HG03196 (cell line): Measurements from ENCODE around the gene MAP3K9.
"Not testable (repeated sequence)": the region's sequence is repeated elsewhere in the genome, so short reads cannot be mapped to it uniquely, and the experiment has no call there.

ENCODE experiments used
- ATAC-seq: cut with Tn5 transposase; IDR thresholded peaks from one replicate; pipeline ENCODE4 v1.9.1; 2021; ENCODE audit not compliant: unreplicated experiment

Gene MAP3K9

DNA sequence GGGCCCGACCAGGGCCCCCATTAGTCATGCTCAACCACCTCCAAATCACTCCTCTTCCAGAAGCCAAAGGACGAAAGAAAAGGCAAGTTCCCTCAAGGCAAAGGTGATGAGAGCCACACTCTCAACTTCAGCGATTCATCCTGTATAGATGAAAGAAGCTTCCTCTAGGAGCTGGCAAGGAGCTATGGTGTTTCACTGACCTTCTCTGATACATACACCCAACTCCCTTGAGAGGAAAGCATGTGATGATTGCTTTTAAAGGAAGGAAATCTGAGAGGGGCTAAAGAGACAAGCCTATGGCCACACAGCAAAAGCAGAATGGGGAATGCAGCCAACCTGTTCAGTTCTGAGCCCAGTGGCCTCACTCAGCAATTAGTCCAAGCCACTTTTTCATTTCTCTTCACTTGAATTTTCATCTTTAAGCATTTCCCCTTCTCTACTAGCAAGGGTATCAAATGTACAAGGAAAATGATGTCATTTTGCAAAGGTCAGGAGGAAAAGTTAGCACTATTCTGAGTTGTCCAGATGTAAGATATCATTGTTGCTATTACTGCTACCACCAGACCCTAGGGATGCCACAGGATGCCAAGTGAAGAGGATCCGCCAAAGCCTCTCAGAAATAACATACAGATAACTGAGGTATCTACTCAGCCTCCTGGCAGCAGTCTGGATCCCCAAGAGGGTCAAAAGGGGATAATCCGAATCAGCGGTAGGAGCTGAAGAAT, 82.5 kb downstream of the MAP3K9 start:
- ATAC-seq: no peak

DNA sequence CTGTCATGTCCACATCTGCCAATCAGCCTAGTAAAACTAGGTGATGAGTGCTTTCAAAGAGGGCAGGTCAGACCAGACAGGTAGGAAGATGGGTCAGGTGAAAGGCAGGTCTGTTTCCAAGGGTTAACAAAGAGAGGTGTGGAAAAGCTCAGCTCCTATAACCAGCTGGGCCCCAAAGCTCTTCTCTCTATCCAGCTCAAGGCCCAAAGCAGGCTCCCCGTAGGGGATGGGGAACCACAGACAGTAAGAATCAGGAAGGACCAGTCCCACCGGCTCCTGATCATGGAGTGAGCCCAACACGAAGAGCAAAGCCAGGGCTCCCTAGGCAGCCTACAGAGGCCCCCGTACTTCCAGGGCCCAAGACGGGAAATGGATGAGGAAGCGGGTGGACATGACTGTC, 84.4 kb downstream of the MAP3K9 start:
- no peak for ATAC-seq

DNA sequence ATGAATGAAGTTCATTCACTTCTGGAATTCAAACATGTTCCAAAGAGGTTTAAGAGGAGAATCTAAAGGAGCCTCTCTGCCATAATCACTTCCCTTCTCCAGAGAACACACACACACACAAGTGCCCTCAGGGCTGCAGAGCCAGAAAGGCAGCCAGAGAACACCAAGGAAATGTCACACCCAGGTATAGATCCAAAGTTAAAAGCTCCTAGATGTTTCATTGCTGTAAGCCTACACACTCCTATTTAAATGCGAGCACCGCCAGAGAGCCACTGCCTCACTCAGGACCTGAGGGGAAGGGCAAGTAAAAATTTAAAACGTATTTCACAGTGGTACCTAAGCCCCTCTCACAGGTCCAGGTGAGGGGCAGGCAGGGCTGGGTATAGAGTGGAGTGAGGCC, 85.2 kb downstream of the MAP3K9 start:
- no peak for ATAC-seq

DNA sequence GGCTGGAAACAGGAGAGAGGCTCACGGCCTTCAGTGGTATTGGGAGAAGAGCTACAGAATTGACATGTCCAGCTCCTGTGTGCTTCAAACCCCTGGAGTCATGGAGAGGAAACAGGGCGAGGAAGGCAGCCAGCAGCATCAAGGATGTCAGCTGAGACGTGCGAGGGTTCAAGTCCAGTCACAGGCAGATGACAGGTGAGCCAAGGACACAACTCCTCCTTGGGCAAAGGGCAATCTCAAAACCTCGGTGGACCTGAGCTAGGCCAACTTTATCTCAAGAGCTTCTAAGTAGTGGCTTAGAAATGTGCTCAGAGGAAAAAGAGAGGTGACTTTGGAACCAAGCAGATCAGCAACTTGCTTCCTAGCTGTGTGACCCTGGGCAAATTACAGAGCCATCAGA, 86.0 kb downstream of the MAP3K9 start:
- no peak for ATAC-seq

DNA sequence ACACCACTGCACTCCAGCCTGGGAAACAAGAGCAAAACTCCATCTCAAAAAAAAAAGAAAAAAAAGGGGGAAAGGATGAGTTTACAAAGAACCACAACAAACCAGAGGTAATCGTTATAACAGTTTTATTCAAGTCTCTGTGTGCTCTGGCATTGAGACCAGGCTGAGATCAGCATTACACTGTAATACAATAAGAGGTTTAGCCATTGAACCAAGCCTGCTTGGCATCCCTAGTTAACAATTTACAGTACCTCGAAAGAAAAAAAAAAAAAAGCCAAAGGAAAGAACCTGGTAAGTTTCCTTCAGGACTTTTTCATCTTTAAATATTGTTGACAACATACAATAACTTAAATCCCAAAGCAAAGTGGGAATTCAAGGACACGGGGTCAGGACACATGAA, 86.9 kb downstream of the MAP3K9 start:
- ATAC-seq: no peak

DNA sequence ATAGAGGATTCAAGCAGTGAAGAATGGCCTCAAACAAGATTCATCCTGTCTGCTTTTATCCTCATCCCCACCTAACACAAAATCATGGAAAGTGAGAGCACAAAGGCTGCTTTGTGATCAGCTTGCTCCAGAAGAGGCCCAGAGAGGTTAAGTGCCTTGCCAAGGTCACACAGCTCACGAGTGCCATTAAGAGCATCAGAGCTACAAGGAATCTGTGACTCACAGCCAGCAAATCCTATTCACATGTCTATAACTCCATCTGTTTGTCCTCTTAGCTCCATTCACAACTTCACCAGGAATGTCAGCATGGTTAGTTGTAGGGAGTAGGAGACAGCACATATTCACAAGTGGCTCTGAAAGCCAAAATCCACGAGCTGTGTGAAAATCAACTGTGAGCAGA, 87.8 kb downstream of the MAP3K9 start:
- no peak for ATAC-seq

DNA sequence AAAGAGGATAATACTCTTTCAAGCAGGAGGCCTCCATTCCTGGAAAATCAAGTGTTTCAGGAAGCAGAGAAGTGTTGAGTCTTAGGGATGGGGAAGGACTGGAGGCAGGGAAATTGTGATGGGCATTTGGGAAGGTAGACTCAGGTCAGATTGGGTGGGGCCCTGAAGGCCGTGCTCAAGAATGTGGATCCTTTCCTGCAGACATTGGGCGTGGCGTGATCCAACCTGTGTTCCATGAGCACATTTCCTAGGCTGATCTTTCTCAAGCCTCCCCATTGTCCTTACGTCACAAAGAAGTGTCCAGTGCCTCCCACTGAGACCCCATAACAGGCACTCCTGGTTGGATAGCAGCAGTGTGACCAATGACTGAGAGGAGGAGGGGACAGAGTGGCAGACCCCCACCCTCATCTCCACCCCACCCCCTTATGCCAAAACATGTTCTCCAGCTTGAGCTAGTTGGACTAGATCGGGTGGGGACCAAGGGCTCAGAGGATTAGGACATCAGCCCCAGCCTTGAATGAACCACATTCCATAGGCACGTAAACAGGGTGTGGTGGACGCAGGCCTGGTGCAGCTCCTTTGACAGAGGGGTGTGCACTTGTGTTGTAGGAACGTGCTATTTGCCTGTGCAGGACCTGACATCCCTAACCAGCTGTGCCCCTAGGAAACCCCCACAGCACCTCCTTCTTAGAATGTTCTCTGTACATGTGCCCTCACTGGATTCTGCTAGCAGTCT, 90.8 kb downstream of the MAP3K9 start:
- no peak for ATAC-seq

DNA sequence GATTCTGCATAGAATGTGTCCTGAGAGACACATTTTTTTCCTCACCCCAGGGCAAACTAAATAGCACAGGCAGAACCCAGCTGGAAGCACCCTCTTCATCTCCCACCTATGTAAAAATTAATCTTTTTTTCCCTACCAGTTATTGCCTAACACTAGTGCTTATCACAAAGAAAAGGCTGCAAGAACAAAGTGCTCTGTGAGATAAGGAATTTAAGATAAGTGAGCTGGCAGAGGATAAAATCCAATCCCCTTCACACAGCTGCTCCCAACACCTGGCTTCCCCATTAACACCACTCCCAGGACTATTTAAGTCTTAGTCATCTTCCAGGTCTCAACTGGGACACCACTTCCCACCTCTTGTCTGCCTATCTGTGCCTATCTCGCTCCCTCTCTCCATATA, 92.4 kb downstream of the MAP3K9 start:
- ATAC-seq: no peak

DNA sequence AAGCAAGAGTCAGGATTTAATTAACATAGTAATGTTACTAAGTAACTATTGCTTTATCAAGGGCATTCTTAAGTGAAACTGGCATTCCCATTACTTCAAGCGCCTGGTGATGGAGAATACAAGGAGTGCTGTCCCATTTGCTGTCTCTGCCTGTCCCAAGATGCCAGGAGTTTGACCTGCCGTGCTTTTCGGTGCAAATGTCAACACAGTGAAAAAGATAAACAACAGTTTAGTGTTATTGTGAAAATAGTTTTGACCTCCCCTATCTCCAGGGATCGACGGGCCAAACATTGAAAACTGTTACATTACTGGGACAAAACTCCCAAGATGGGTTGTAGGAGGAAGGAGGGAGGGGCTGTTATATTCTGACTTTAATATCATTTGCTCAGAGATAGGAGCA, 92.8 kb downstream of the MAP3K9 start:
- ATAC-seq: no peak

DNA sequence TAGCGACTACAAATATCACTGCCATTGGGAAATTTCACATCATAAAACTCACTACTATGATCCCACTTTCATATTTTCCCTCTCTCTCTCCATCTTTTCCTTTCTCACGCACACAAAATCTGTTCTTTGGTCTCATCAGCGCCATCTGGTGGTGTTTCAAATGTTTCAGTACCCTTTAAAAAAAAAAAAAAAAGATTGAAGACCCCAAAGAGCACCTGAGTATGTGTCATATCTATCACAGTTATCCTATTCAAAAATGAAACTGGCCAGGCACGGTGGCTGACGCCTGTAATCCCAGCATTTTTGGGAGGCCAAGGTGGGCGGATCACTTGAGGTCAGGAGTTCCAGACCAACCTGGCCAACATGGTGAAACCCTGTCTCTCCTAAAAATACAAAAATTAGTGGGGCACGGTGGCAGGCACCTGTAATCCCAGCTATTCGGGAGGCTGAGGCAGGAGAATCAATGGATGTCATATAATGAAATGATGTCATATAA, 95.2 kb downstream of the MAP3K9 start:
- no peak for ATAC-seq

DNA sequence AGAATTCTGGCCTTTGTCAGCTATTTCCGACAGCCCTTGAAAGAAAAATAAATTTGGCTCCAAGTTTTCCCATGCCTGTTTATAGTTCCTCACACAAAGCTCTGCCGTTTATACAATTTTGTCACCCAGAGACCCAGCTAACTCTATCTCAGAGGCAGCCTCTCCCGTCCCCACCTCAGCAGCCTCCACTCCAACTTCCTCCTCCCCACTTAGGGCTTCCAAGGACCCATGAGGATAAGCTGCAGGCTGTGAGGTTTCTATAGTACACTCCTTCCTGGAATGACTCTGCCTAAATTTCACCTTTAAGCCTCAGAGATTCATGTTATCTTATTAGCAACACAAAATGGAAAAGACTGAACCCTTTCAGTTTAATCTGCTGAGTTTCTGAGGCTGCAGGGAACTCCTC, 95.8 kb downstream of the MAP3K9 start:
- ATAC-seq: no peak

DNA sequence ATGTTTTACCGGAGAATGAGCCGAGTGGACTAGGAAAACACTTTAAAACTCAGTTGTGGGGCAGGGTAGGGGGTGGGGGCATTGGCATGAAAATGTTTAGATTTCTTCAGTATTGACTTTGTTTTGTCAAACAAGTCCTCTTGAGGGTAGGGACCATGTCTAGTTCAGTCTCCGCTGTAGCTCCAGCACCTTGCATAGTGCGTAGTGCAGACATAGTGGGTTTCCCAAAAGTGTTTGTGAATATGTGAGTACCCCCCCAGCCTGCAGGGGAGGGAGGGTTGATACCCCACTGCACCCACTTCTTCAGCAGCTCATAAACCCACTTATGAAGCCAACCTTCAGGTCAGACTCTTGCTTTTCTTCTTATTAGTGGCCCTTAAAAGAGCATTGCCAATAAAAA, 96.2 kb downstream of the MAP3K9 start:
- no peak for ATAC-seq

DNA sequence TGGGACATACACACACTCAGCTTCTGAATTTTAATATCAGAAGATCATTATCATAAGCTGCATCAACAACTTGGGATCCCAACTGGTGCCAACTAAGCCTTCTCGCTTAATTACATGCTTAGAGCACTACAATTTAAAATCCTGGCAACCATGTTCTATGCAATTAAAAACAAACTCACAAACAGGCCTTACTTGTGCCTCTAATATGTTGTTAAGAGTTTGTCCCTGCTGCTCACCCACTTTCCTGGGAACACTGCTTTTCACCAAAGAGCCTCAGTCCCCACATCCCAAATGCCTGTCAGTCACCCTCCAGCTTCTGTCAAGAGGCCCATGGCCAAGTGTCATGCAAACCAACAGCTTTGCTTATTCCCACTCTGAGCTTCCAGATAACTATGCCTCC, 97.9 kb downstream of the MAP3K9 start:
- ATAC-seq: no peak

DNA sequence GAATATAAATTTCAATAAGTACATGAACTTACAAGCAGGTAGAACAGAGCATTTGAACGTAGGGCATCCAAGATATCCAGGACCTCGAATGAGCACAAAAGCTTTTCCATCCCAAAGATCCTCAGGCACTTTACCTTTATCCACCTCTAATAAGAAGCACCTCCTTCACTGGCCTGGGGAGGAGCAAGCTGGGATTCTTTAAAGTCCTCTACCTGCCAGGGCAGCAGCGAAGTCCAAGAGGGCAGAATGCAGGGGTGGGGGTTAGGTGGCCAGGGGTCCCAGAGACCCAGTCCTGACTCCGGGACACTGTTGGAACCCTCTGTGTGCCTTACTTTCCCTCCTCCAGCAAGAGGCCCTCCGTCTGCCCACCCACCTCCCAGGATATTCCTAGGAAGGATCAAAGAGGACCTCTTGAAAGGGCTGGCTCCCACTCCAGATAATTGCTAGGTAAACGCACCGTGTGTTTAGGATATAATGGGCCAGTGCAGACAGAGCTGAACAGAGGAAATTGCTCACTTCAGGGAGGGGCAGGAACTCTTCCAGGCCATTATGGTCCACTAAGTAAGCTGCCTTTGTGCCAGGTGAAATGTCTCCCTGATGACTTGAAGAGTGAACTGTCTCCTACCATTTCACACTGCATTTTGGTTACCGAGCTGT, 99.5 kb downstream of the MAP3K9 start:
- no peak for ATAC-seq

DNA sequence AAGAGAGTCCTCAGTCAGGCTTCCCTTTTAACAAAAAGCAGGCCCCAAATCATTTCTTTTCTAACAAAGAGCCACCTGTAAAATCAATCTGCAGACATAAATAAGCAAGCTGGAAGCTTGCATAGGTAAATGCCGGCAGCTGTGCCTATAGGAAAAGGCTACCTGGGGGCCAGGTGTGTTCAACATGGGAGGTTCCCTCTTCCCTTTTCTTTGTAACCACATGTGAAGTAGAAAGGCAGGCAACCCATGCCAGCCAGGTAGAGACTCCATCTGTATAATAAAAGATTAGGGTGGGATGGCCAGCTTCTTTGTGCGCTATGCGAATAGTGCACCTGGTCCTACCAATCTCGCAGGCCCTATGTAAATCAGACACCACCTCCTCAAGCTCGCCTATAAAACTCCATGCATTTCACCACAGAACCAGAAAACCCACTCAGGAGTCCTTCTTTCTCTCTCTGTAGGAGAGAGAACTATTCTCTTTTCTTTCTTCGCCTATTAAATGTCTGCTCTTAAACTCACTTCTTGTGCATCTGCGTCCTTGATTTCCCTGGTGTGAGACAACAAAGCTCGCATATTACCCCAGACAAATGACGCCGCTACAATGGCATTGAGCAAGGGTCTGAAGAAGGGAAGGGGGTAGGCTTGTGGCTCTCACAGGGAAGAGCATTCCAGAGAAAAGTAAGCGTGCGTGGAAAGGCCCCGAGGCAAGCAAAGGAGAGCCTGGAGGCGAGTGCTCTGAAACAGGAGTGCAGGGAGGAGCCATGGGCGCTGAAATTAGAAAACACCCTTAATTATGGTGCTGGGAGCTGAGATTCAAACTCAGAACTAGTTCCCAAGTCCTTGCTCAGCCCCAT, 100.4 kb downstream of the MAP3K9 start:
- ATAC-seq: no peak

DNA sequence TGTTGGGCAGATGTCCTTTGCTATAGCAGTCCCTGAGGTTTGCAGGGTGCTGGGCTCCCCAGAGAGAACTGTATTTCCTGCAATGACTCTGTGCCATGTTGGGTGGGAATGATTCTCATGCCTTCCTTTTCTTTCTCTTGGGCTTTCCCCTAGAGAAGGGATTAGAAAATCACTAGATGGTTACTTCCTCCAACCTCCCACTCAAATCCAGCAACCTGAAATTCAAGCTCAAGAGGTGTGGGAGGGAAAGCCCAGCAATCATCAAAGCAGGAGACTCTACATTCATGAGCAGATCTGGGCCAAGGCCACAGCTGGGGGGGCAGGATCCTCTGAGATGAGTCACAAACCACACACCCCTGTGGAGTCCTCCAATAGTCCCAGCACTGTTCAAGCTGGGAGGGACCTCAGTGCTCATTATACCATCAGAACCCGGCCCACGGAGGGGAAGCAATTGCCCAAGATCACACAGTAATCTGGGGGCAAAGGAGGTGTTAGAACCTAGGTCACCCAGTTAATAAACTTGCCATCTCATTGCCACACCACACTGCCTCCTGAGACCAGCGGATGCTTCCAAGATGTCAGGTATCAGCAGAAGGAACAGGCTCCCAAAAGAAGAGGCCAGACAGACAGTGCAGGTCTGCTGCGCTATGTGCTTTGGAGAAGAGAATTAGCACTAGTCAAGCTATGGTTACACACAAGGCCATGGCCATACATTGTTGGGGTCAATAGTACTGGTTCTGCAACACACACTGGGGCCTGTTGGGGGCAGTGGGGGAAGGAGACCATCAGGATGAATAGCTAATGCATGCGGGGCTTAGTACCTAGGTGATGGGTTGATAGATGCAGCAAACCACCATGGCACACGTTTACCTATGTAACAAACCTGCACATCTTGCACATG, 101.9 kb downstream of the MAP3K9 start:
- peak; percentile 71 for ATAC-seq

DNA sequence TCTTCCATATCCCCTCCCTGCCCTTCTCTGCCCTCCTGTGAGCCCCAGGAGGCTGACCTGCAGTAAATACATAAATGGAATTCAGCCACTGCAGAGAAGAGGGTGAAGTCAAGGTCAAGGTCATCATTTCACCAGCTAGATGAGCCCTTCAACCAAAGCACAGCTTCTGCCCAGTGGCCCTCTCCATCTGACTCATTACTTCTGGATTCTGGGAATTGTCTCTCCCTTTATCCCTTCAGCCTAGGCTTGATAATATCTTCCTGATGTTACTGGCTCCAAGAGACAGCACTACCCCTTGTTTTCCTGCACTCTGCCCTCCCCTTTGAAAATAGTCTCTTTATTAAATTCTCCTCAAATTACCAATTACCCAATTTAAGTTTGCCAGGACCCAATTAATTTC, 103.1 kb downstream of the MAP3K9 start:
- ATAC-seq: no peak

DNA sequence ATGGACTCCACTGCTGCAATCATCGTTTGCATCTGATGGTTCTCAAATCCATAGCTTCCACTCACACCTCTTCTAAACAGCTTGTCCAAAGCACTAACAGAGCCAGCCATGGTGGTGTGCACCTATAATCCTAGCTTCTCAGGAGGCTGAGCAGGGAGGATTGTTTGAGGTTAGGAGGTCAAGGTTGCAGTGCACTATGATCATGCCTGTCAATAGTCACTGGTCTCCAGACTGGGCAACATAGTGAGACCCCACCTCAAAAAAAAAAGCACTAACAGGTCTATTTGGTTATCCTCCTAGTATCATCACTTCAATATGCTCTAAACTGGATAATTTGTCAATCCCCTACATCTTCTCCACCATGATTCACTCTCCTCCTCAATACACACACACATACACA, 104.4 kb downstream of the MAP3K9 start:
- no peak for ATAC-seq

DNA sequence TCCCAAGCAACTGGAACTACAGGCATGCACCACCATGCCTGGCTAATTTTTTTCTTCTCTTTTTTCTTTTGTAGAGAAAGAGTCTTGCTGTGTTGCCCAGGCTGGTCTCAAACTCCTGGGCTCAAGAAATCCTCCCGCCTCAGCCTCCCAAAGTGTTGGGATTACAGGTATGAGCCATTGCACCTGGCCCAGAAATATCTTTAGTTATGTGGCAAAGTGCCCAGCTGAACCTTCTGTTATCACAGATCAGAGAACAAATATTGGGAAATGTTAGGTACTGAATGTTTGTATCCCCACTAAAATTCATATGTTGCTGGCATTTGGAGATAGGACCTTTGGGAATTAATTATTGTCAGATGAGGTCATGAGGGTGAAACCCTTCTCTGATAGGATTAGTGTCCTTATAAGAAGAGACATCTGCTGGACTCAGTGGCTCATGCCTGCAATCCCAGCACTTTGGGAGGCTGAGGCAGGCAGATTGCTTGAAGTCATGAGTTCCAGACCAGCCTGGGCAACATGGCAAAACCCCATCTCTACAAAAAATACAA, 105.6 kb downstream of the MAP3K9 start:
- ATAC-seq: not testable (repeated sequence)

DNA sequence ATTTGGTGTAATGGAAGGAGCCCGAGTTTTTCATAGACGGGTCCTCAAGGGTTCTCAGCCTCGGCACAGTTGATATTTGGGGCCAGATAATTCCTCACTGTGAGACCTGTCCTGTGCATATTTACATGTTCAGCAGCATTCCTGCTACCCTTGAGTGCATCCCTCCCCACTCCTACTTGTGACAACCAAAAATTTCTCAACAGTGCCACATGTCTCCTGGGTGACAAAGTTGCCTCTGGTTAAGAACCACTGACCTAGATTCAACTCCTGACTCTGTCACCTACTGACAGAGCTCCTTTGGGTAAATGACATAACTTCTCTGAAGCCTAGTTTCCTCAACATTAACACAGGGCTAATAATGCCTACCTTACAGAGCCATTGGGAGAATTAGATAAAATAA, 107.2 kb downstream of the MAP3K9 start:
- ATAC-seq: no peak
